Measurements from ENCODE around the gene KDM8. TPM values are rescaled to one million over a fixed set of nuclear protein-coding genes. Genes with fewer than 3 reads are reported as not detected.
A peak's percentile ranks its signal among the peaks of the same experiment; 100 is the strongest.

KDM8 gene
- total and polyA plus RNA-seq, 2 donors (not counting 1 experiment from before 2014, with no cell fraction given) = 7.5 to 37.4 TPM

- H3K36me3 ChIP-seq (replicated peaks in 1 of 2; ENCODE audit: control extremely low read depth in 1 of 2, control insufficient read depth in 1 of 2, extremely low read depth in 1 of 2, insufficient read depth in 2 of 2, low read length in 1 of 2) = peaks cover 0 to 37% of the 10 kb centered on the region in 2 experiments
- no peak for ATAC-seq (ENCODE audit: low read depth)
- H2AFZ ChIP-seq (ENCODE audit: insufficient read depth, low read depth, low read length, poor library complexity, severe bottlenecking) = no peak overlapping the region
- H4K20me1 ChIP-seq (ENCODE audit: control insufficient read depth, insufficient read depth, low read length, poor library complexity, severe bottlenecking) = no peaks in the 10 kb centered on the region
- H3K27me3 ChIP-seq (replicated peaks in 1 of 4; ENCODE audit: control extremely low read depth in 1 of 4, control insufficient read depth in 3 of 4, insufficient read depth in 4 of 4, low read length in 3 of 4) = no peaks in the 10 kb centered on the region
- peaks cover 27 to 42% of the 10 kb centered on the region in 2 donors for H3K4me1 ChIP-seq (ENCODE audit: control insufficient read depth in 2 of 2, insufficient read depth in 2 of 2, low read length in 2 of 2)
- H3K9ac ChIP-seq (ENCODE audit: low read length) = no peak overlapping the region
- no peak overlapping the region for H3K4me2 ChIP-seq (replicated peaks; ENCODE audit: low read depth, low read length, poor library complexity, severe bottlenecking)
- H3K9me3 ChIP-seq (ENCODE audit: control extremely low read depth in 1 of 3, control insufficient read depth in 2 of 3, insufficient read depth in 1 of 3, low read length in 2 of 3) = no peaks in the 10 kb centered on the region
- H3K4me3 Mint-ChIP-seq = no peak overlapping the region
- no peak overlapping the region for H3K27ac ChIP-seq (ENCODE audit: low read length in 2 of 2)
- no peaks in the 10 kb centered on the region for H3K9me3 Mint-ChIP-seq (ENCODE audit: insufficient read depth)
- TF ChIP-seq CTCF (IDR thresholded peaks at IDR 0.05) (no peak), EZH2 (IDR thresholded peaks at IDR 0.05; ENCODE audit: borderline replicate concordance, insufficient read depth, low read depth, low read length, poor library complexity, severe bottlenecking) (no peak)
- H3K79me2 ChIP-seq (ENCODE audit: control insufficient read depth, insufficient read depth, low read length) = no peaks in the 10 kb centered on the region
- ChIA-PET POLR2A (interaction anchor here (0.6 to 0.9 kb wide), 3 partner anchors 12 to 37 kb away, joined by 3 to 4 read pairs (median 4); no protein-coding TSS in a partner anchor), CTCF (interaction anchor here (0.8 to 3.8 kb wide), 11 partner anchors 10 to 226 kb away, joined by 3 to 24 read pairs (median 6); no protein-coding TSS in a partner anchor)
- no peak overlapping the region for H3K4me3 ChIP-seq (ENCODE audit: control extremely low read depth in 1 of 5, extremely low read depth in 1 of 5, insufficient read depth in 1 of 5, low read depth in 2 of 5, low read length in 4 of 5)
- H3K4me1 Mint-ChIP-seq = peaks cover 36% of the 10 kb centered on the region
- H3K27ac Mint-ChIP-seq = peak overlapping the region; percentile 32
- intact Hi-C loops (cut with micrococcal nuclease) = no loop called here
- 94% methylated on average over 18 of the region's 19 CpGs for WGBS (ENCODE audit: insufficient coverage)
- no peaks in the 10 kb centered on the region for H3K27me3 Mint-ChIP-seq
- DNase-seq = no peak
Observed at GRCh38 chr16:27224741-27225300, 21.5 kb downstream of the KDM8 start.
